ENCODE data around the gene SLC22A5.
"Not testable (repeated sequence)": the region's sequence is repeated elsewhere in the genome, so short reads cannot be mapped to it uniquely, and the experiment has no call there.

Gene SLC22A5

GRCh38 chr5:132406144-132406783, 36.8 kb downstream of the SLC22A5 start:
- peaks cover 59% of the 10 kb centered on the region for H3K4me1 Mint-ChIP-seq
- DNase-seq (no peak), ATAC-seq (no peak)
- no peak overlapping the region for H3K4me3 Mint-ChIP-seq
- no peaks in the 10 kb centered on the region for H3K27me3 Mint-ChIP-seq
- H3K9me3 Mint-ChIP-seq, result no peaks in the 10 kb centered on the region
- H3K36me3 Mint-ChIP-seq (ENCODE audit: low read depth), result peaks cover 2% of the 10 kb centered on the region
- no peak overlapping the region for H3K27ac Mint-ChIP-seq

GRCh38 chr5:132407970-132408369, 38.5 kb downstream of the SLC22A5 start:
- peaks cover 2% of the 10 kb centered on the region for H3K36me3 Mint-ChIP-seq (ENCODE audit: low read depth)
- H3K4me1 Mint-ChIP-seq, result peaks cover 70% of the 10 kb centered on the region
- H3K27ac Mint-ChIP-seq, result peak overlapping the region; percentile 71
- no peak overlapping the region for H3K4me3 Mint-ChIP-seq
- no peak for ATAC-seq
- H3K27me3 Mint-ChIP-seq, result no peaks in the 10 kb centered on the region
- DNase-seq, result no peak
- no peaks in the 10 kb centered on the region for H3K9me3 Mint-ChIP-seq

GRCh38 chr5:132408456-132408855, 38.9 kb downstream of the SLC22A5 start:
- H3K36me3 Mint-ChIP-seq (ENCODE audit: low read depth), result peaks cover 5% of the 10 kb centered on the region
- peaks cover 75% of the 10 kb centered on the region for H3K4me1 Mint-ChIP-seq
- no peak overlapping the region for H3K4me3 Mint-ChIP-seq
- H3K27ac Mint-ChIP-seq, result peak overlapping the region; percentile 71
- DNase-seq, result no peak
- H3K27me3 Mint-ChIP-seq, result no peaks in the 10 kb centered on the region
- no peaks in the 10 kb centered on the region for H3K9me3 Mint-ChIP-seq
- ATAC-seq, result no peak

- peak overlapping the region; percentile 87 for H3K4me3 Mint-ChIP-seq
- no peak for ATAC-seq
- H3K9me3 Mint-ChIP-seq, result no peaks in the 10 kb centered on the region
- no peaks in the 10 kb centered on the region for H3K27me3 Mint-ChIP-seq
- H3K4me1 Mint-ChIP-seq, result peaks cover 77% of the 10 kb centered on the region
- H3K36me3 Mint-ChIP-seq (ENCODE audit: low read depth), result peaks cover 9% of the 10 kb centered on the region
- DNase-seq, result no peak
- peak overlapping the region; percentile 95 for H3K27ac Mint-ChIP-seq
These were observed 39.5 kb downstream of the SLC22A5 start for GRCh38 chr5:132408965-132409364.

GRCh38 chr5:132410451-132411303, 41.2 kb downstream of the SLC22A5 start:
- Mint-ChIP-seq H3K27ac (peak overlapping the region; percentile 95), H3K4me3 (peak overlapping the region; percentile 87), H3K36me3 (ENCODE audit: low read depth) (peaks cover 14% of the 10 kb centered on the region), H3K27me3 (no peaks in the 10 kb centered on the region), H3K4me1 (peaks cover 86% of the 10 kb centered on the region), H3K9me3 (no peaks in the 10 kb centered on the region)
- ATAC-seq (peak; percentile 80), DNase-seq (peak; percentile 86)

GRCh38 chr5:132411304-132412013, 41.9 kb downstream of the SLC22A5 start:
- Mint-ChIP-seq H3K4me3 (peak overlapping the region; percentile 87), H3K27me3 (no peaks in the 10 kb centered on the region), H3K4me1 (peaks cover 86% of the 10 kb centered on the region), H3K9me3 (no peaks in the 10 kb centered on the region), H3K36me3 (ENCODE audit: low read depth) (peaks cover 14% of the 10 kb centered on the region), H3K27ac (peak overlapping the region; percentile 93)
- peak; percentile 43 for DNase-seq
- peak; percentile 43 for ATAC-seq

GRCh38 chr5:132413567-132413966, 44.1 kb downstream of the SLC22A5 start:
- Mint-ChIP-seq H3K27ac (peak overlapping the region; percentile 93), H3K9me3 (no peaks in the 10 kb centered on the region), H3K36me3 (ENCODE audit: low read depth) (peaks cover 12% of the 10 kb centered on the region), H3K4me1 (peaks cover 86% of the 10 kb centered on the region), H3K27me3 (no peaks in the 10 kb centered on the region), H3K4me3 (peak overlapping the region; percentile 87)
- ATAC-seq (no peak), DNase-seq (no peak)

- no peak for DNase-seq
- no peak for ATAC-seq
- Mint-ChIP-seq H3K27me3 (no peaks in the 10 kb centered on the region), H3K36me3 (ENCODE audit: low read depth) (peaks cover 16% of the 10 kb centered on the region), H3K9me3 (no peaks in the 10 kb centered on the region), H3K4me3 (peak overlapping the region; percentile 87), H3K27ac (peak overlapping the region; percentile 76), H3K4me1 (peaks cover 85% of the 10 kb centered on the region)
These were observed 45.3 kb downstream of the SLC22A5 start for GRCh38 chr5:132414634-132415378.

- DNase-seq, H3K4me3 Mint-ChIP-seq, ATAC-seq, H3K27me3 Mint-ChIP-seq, H3K9me3 Mint-ChIP-seq: not testable (repeated sequence)
- peak overlapping the region; percentile 49 for H3K27ac Mint-ChIP-seq
- peaks cover 88% of the 10 kb centered on the region for H3K4me1 Mint-ChIP-seq
- peaks cover 22% of the 10 kb centered on the region for H3K36me3 Mint-ChIP-seq (ENCODE audit: low read depth)
These were observed 46.0 kb downstream of the SLC22A5 start for GRCh38 chr5:132415516-132415915.

GRCh38 chr5:132416306-132417009, 46.9 kb downstream of the SLC22A5 start:
- DNase-seq, result no peak
- Mint-ChIP-seq H3K9me3 (no peaks in the 10 kb centered on the region), H3K27me3 (no peaks in the 10 kb centered on the region), H3K36me3 (ENCODE audit: low read depth) (peaks cover 23% of the 10 kb centered on the region), H3K4me3 (no peak overlapping the region), H3K27ac (peak overlapping the region; percentile 57), H3K4me1 (peaks cover 97% of the 10 kb centered on the region)
- ATAC-seq, result no peak

GRCh38 chr5:132417010-132417439, 47.5 kb downstream of the SLC22A5 start:
- Mint-ChIP-seq H3K27ac (peak overlapping the region; percentile 18), H3K27me3 (no peaks in the 10 kb centered on the region), H3K4me3 (no peak overlapping the region), H3K36me3 (ENCODE audit: low read depth) (peaks cover 25% of the 10 kb centered on the region), H3K9me3 (no peaks in the 10 kb centered on the region), H3K4me1 (peaks cover 97% of the 10 kb centered on the region)
- ATAC-seq (no peak), DNase-seq (no peak)

- Mint-ChIP-seq H3K27me3 (no peaks in the 10 kb centered on the region), H3K4me1 (peaks cover 95% of the 10 kb centered on the region), H3K27ac (peak overlapping the region; percentile 18), H3K4me3 (no peak overlapping the region), H3K36me3 (ENCODE audit: low read depth) (peaks cover 25% of the 10 kb centered on the region), H3K9me3 (no peaks in the 10 kb centered on the region)
- DNase-seq (no peak), ATAC-seq (no peak)
These were observed 48.0 kb downstream of the SLC22A5 start for GRCh38 chr5:132417461-132417860.

- Mint-ChIP-seq H3K36me3 (ENCODE audit: low read depth) (peaks cover 29% of the 10 kb centered on the region), H3K9me3 (no peaks in the 10 kb centered on the region), H3K27me3 (no peaks in the 10 kb centered on the region), H3K27ac (peak overlapping the region; percentile 18), H3K4me3 (no peak overlapping the region), H3K4me1 (peaks cover 95% of the 10 kb centered on the region)
- no peak for DNase-seq
- ATAC-seq, result no peak
These were observed 48.5 kb downstream of the SLC22A5 start for GRCh38 chr5:132417889-132418485.

Data from activated naive CD8-positive, alpha-beta T cell treated with anti-CD3 and anti-CD28 coated beads, Interleukin-2, amount 50 U/mL, for 24 hours (primary cell).